Activated B cell treated with CpG ODN at 0.5 μM for 24 hours (primary cell): ENCODE results near the gene CCDC142. TPM values are rescaled to one million over a fixed set of nuclear protein-coding genes. Genes with fewer than 3 reads are reported as not detected.

Experiments used
- ATAC-seq: fragments of 200-7000 bp; cut with Tn5 transposase; one replicate; pipeline ENCODE4 v1.10.0; 2021; ENCODE audit warnings: low read depth, mild to moderate bottlenecking, moderate library complexity
- CTCF ChIA-PET: fragments of 350-600 bp; sonication (Branson Sonifier 250); formaldehyde crosslinking; loops from one replicate; lab custom pipeline; 2021; ENCODE audit warnings: antibody characterized with exemption; lab: Charles Lee
- POLR2A ChIA-PET: fragments of 350-600 bp; sonication (Branson Sonifier 250); formaldehyde crosslinking; loops from one replicate; lab custom pipeline; 2021; ENCODE audit warnings: antibody characterized with exemption; lab: Charles Lee
- DNase-seq: peaks from one replicate; pipeline ENCODE4 v3.0.0; 2022
- H3K27ac Mint-ChIP-seq: one replicate; pipeline ENCODE4 v1.8.0; 2020; ENCODE audit warnings: mixed read lengths
- H3K27me3 Mint-ChIP-seq: one replicate; pipeline ENCODE4 v1.8.0; 2021; ENCODE audit warnings: mixed read lengths
- H3K36me3 Mint-ChIP-seq: one replicate; pipeline ENCODE4 v1.8.0; 2021; ENCODE audit warnings: low read depth, mixed read lengths
- H3K4me1 Mint-ChIP-seq: one replicate; pipeline ENCODE4 v1.8.0; 2021; ENCODE audit warnings: mixed read lengths
- H3K4me3 Mint-ChIP-seq: one replicate; pipeline ENCODE4 v1.8.0; 2020; ENCODE audit warnings: mild to moderate bottlenecking, mixed read lengths
- H3K9me3 Mint-ChIP-seq: one replicate; pipeline ENCODE4 v1.8.0; 2020; ENCODE audit warnings: mixed read lengths
- CTCF ChIP-seq: fragments of 200-600 bp; IDR thresholded peaks from one replicate; pipeline ENCODE4 v1.8.0; 2022; ENCODE audit warnings: antibody characterized with exemption, mild to moderate bottlenecking
- intact Hi-C: fragments of 100-400 bp; cut with micrococcal nuclease; formaldehyde crosslinking; loops from one replicate; pipeline ENCODE4 v1.15.1; 2024
- total RNA-seq: library from RNA; stranded (reverse); gene quantifications from 2 replicates; pipeline ENCODE4 v1.2.3, GENCODE V29; 2022

The CCDC142 gene
- total RNA-seq, 1 donor from 2014 or later, result 40.4 TPM

- TF ChIP-seq CTCF, result no peak
- peaks cover 65% of the 10 kb centered on the region for H3K4me1 Mint-ChIP-seq
- H3K9me3 Mint-ChIP-seq, result no peaks in the 10 kb centered on the region
- ChIA-PET POLR2A (interaction anchor here (0.8 to 10.0 kb wide), 20 partner anchors 9 to 1225 kb away, joined by 3 to 127 read pairs (median 10); partner anchors contain the start of genes AUP1, C2orf81, CCDC142 and CCT7), CTCF (interaction anchor here (0.8 to 3.0 kb wide), 4 partner anchors 14 to 127 kb away, joined by 3 to 11 read pairs (median 3); partner anchors contain the start of genes CCDC142, MRPL53 and TTC31)
- peaks cover 62% of the 10 kb centered on the region for H3K36me3 Mint-ChIP-seq
- ATAC-seq (no peak), DNase-seq (no peak)
- H3K27ac Mint-ChIP-seq, result peak overlapping the region; percentile 100
- H3K4me3 Mint-ChIP-seq, result peak overlapping the region; percentile 99
- intact Hi-C loops, result loop anchor here (1.0 to 5.0 kb wide), 5 partner anchors 13 to 277 kb away; partner anchors contain the start of genes AUP1, HTRA2, MRPL53 and PCGF1
- H3K27me3 Mint-ChIP-seq, result no peaks in the 10 kb centered on the region
Observed at GRCh38 chr2:74458938-74459363, 23.8 kb downstream of the CCDC142 start.

GRCh38 chr2:74458132-74458937 lies 24.5 kb downstream of the CCDC142 start, which contains the start of gene WBP1:
WBP1 (plus strand) TSS chr2:74458438; CDS start chr2:74458603, 165 bp downstream.
- H3K27me3 Mint-ChIP-seq, result no peaks in the 10 kb centered on the region
- peaks cover 62% of the 10 kb centered on the region for H3K4me1 Mint-ChIP-seq
- intact Hi-C loops, result loop anchor here (1.0 to 5.0 kb wide), 5 partner anchors 14 to 276 kb away; partner anchors contain the start of genes AUP1, HTRA2, MRPL53 and PCGF1
- TF ChIP-seq CTCF, result no peak
- ATAC-seq (peak; percentile 81), DNase-seq (peak; percentile 87)
- peak within 1 kb of the TSS; percentile 100 for H3K27ac Mint-ChIP-seq
- ChIA-PET CTCF (interaction anchor here (0.8 to 3.0 kb wide), 4 partner anchors 15 to 128 kb away, joined by 3 to 11 read pairs (median 3); partner anchors contain the start of gene MRPL53), POLR2A (interaction anchor here (0.7 to 10.0 kb wide), 27 partner anchors 9 to 1224 kb away, joined by 3 to 127 read pairs (median 6); partner anchors contain the start of genes AUP1, C2orf81, CCDC142 and CCT7)
- no peaks in the 10 kb centered on the region for H3K9me3 Mint-ChIP-seq
- H3K4me3 Mint-ChIP-seq, result peak within 1 kb of the TSS; percentile 99
- peaks cover 60% of the 10 kb centered on the region for H3K36me3 Mint-ChIP-seq

- Mint-ChIP-seq H3K27ac (peak overlapping the region; percentile 100), H3K27me3 (no peaks in the 10 kb centered on the region), H3K4me3 (peak overlapping the region; percentile 99), H3K9me3 (no peaks in the 10 kb centered on the region), H3K4me1 (peaks cover 62% of the 10 kb centered on the region), H3K36me3 (peaks cover 54% of the 10 kb centered on the region)
- intact Hi-C loops, result loop anchor here (1.0 to 5.0 kb wide), 6 partner anchors 8 to 275 kb away; partner anchors contain the start of genes AUP1, HTRA2, MOGS and MRPL53
- POLR2A ChIA-PET, result interaction anchor here (0.7 to 10.0 kb wide), 25 partner anchors 10 to 279 kb away, joined by 3 to 127 read pairs (median 8); partner anchors contain the start of genes AUP1, C2orf81, CCDC142 and DQX1
- peak; percentile 86 for DNase-seq
- peak; percentile 42 for ATAC-seq
- no peak for TF ChIP-seq CTCF
- CTCF ChIA-PET, result interaction anchor here (1.0 to 3.0 kb wide), 2 partner anchors 23 to 128 kb away, joined by 3 to 11 read pairs; no protein-coding TSS in a partner anchor
Observed at GRCh38 chr2:74457549-74458131, 25.2 kb downstream of the CCDC142 start.

GRCh38 chr2:74457129-74457548 lies 25.7 kb downstream of the CCDC142 start:
- ATAC-seq, result no peak
- CTCF ChIA-PET, result interaction anchor here (0.9 to 3.0 kb wide), 3 partner anchors 26 to 129 kb away, joined by 3 to 11 read pairs (median 7); partner anchors contain the start of genes C2orf81, CCDC142, TTC31 and WDR54
- TF ChIP-seq CTCF, result no peak
- H3K27me3 Mint-ChIP-seq, result no peaks in the 10 kb centered on the region
- DNase-seq, result no peak
- peak overlapping the region; percentile 100 for H3K27ac Mint-ChIP-seq
- peaks cover 65% of the 10 kb centered on the region for H3K4me1 Mint-ChIP-seq
- peaks cover 49% of the 10 kb centered on the region for H3K36me3 Mint-ChIP-seq
- H3K9me3 Mint-ChIP-seq, result no peaks in the 10 kb centered on the region
- POLR2A ChIA-PET, result interaction anchor here (1.0 to 10.0 kb wide), 16 partner anchors 10 to 275 kb away, joined by 4 to 127 read pairs (median 11); partner anchors contain the start of genes AUP1, C2orf81, CCDC142 and DOK1
- H3K4me3 Mint-ChIP-seq, result peak overlapping the region; percentile 99
- intact Hi-C loops, result loop anchor here (1.0 to 5.0 kb wide), 2 partner anchors 8 to 275 kb away; partner anchors contain the start of gene MOGS
